Kidney (tissue), 14 donors: ENCODE results near the gene PLEKHO2. TPM values are rescaled to one million over a fixed set of nuclear protein-coding genes. Genes with fewer than 3 reads are reported as not detected.
A peak's percentile ranks its signal among the peaks of the same experiment; 100 is the strongest.

Source experiments
- DNase-seq, 5 donors: peaks; one replicate each; pipeline ENCODE4 v3.0.0-alpha.2; 2013 to 2020
- FAIRE-seq: peaks from 2 replicates; lab custom pipeline; 2012; peaks lifted over from hg19 to GRCh38; lab: Jason Lieb, UNC
- H3K27ac ChIP-seq, 2 donors: one replicate each; pipeline ENCODE4 v1.7.0; 2013; ENCODE audit warnings: low read depth in 2 of 2, low read length in 2 of 2, inconsistent platforms in 1 of 2
- H3K27me3 ChIP-seq: one replicate; pipeline ENCODE4 v1.7.1; 2013; ENCODE audit warnings: low read length, inconsistent platforms; ENCODE audit not compliant: control insufficient read depth, insufficient read depth
- H3K36me3 ChIP-seq, 3 donors: one replicate each; pipeline versions ENCODE4 v1.7.0 to v1.7.1; 2013; ENCODE audit warnings: low read length in 3 of 3, control low read depth in 1 of 3, inconsistent platforms in 1 of 3; ENCODE audit not compliant: insufficient read depth in 3 of 3, control insufficient read depth in 2 of 3
- H3K4me1 ChIP-seq, 3 donors: one replicate each; pipeline versions ENCODE4 v1.7.0 to v1.7.1; 2013; ENCODE audit warnings: low read length in 3 of 3, inconsistent platforms in 1 of 3, low read depth in 1 of 3; ENCODE audit not compliant: control insufficient read depth in 2 of 3, insufficient read depth in 2 of 3
- H3K4me3 ChIP-seq, 3 donors: one replicate each; pipeline versions ENCODE4 v1.7.0 to v1.8.1; 2013; ENCODE audit warnings: low read length in 3 of 3, control low read depth in 1 of 3, inconsistent platforms in 1 of 3
- H3K9ac ChIP-seq, 3 donors: one replicate each; pipeline versions ENCODE4 v1.7.0 to v1.7.1; 2013; ENCODE audit warnings: low read length in 3 of 3, control low read depth in 1 of 3, inconsistent platforms in 1 of 3
- H3K9me3 ChIP-seq, 3 donors: one replicate each; pipeline versions ENCODE4 v1.7.0 to v1.7.1; 2013; ENCODE audit warnings: low read length in 3 of 3, control low read depth in 1 of 3, inconsistent platforms in 1 of 3; ENCODE audit not compliant: control insufficient read depth in 2 of 3, insufficient read depth in 1 of 3
- intact Hi-C: fragments of 100-400 bp; cut with DNase I; formaldehyde crosslinking; loops from one replicate; pipeline ENCODE4 v1.11.1; 2022
- polyA plus RNA-seq: library from polyadenylated mRNA; stranded (reverse); fragments of 350-450 nt; fragmentation: Illumina TruSeq; extraction: RNeasy Lipid Tissue Mini Kit (QIAGEN cat#74804); gene quantifications from one replicate; pipeline ENCODE4 v1.2.3, GENCODE V29; 2014; ENCODE audit warnings: low read depth, low replicate concordance; ENCODE audit not compliant: insufficient read depth
- total RNA-seq: library from RNA; stranded (reverse); fragmentation: NEBNext Ultra II Directional; extraction: Animal tissue kit (Norgen Biotek cat#: 25700); gene quantifications from one replicate; pipeline ENCODE4 v1.2.1, GENCODE V29; 2021
- TF ChIP-seq, protein P1 (sequence below): IDR thresholded peaks from 3 replicates; pipeline ENCODE4 v1.5.1; 2012; ENCODE audit warnings: mild to moderate bottlenecking, moderate library complexity, borderline replicate concordance; ENCODE audit not compliant: insufficient read depth; ENCODE audit errors: extremely low read depth
- donor health status: control.
- donor health status: control.
- donor health status: control.
- donor health status: control.
- donor health status: control.
- donor health status: DM: yes; HTN: yes; CAD: no.
- donor health status: Normal renal cell carcinoma (clear cell type).

Gene PLEKHO2
- total and polyA plus RNA-seq, 2 donors from 2014 or later: 12.0 to 48.6 TPM

DNA sequence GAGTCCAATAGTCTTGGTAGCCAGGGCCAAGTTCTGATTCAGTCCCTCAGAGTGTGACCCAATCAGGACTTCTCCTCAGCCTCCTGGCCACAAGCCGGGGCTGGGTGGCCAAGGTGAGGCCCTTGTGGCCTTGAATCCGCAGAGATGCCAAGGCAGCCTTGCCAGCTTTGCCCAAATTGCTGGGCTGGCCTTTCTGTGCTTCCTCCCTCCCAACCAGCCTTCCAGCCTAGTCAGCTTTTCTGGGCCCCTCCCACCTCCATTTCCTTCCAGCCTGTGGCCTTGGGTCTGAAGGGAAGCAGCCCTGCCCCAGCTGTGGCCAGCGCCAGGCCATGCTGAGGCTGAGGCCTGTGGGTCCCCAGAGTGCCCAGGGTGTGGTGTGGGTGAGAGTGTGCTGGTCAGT, 35.7 kb downstream of the PLEKHO2 start:
- Histone ChIP-seq H3K27me3 (no peaks in the 10 kb centered on the region), H3K9ac (peak overlapping the region in 1 of 3 donors; percentile 34), H3K27ac (peak overlapping the region; percentile 43 to 86), H3K36me3 (no peaks in the 10 kb centered on the region), H3K4me1 (peaks cover 0 to 8% (median 7%) of the 10 kb centered on the region in 3 donors), H3K9me3 (no peaks in the 10 kb centered on the region), H3K4me3 (no peak overlapping the region)
- FAIRE-seq (no peak), DNase-seq (peak in 2 of 5 donors; percentile 64 to 88)
- intact Hi-C loops: no loop called here
- TF ChIP-seq, protein P1, sequence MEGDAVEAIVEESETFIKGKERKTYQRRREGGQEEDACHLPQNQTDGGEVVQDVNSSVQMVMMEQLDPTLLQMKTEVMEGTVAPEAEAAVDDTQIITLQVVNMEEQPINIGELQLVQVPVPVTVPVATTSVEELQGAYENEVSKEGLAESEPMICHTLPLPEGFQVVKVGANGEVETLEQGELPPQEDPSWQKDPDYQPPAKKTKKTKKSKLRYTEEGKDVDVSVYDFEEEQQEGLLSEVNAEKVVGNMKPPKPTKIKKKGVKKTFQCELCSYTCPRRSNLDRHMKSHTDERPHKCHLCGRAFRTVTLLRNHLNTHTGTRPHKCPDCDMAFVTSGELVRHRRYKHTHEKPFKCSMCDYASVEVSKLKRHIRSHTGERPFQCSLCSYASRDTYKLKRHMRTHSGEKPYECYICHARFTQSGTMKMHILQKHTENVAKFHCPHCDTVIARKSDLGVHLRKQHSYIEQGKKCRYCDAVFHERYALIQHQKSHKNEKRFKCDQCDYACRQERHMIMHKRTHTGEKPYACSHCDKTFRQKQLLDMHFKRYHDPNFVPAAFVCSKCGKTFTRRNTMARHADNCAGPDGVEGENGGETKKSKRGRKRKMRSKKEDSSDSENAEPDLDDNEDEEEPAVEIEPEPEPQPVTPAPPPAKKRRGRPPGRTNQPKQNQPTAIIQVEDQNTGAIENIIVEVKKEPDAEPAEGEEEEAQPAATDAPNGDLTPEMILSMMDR: no peak

DNA sequence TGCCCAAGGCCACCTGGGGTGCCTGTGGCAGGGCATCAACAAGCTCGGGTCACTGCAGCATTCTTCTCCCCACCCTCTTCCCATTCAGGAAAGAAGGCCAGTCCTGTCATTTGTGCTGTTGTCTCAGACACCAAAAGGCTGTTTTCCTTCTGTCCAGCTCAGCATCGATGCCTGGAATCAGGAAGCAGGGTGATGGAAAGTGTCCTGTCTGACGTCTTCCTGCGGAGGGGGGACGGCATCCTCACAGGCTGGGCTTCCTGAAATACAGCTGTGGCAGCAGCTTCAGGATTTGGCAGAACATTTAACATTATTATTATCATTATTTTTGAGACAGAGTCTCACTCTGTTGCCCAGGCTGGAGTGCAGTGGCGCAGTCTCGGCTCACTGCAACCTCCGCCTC, 37.0 kb downstream of the PLEKHO2 start:
- TF ChIP-seq, protein P1: no peak
- intact Hi-C loops: no loop called here
- peak overlapping the region; percentile 43 to 86 for H3K27ac ChIP-seq
- H3K9ac ChIP-seq: no peak overlapping the region
- peaks cover 0 to 11% (median 8%) of the 10 kb centered on the region in 3 donors for H3K4me1 ChIP-seq
- H3K4me3 ChIP-seq: no peak overlapping the region
- H3K36me3 ChIP-seq: no peaks in the 10 kb centered on the region
- H3K9me3 ChIP-seq: no peaks in the 10 kb centered on the region
- no peak for FAIRE-seq
- H3K27me3 ChIP-seq: no peaks in the 10 kb centered on the region
- DNase-seq: peak in 3 of 5 donors; percentile 28 to 77 (median 62)

DNA sequence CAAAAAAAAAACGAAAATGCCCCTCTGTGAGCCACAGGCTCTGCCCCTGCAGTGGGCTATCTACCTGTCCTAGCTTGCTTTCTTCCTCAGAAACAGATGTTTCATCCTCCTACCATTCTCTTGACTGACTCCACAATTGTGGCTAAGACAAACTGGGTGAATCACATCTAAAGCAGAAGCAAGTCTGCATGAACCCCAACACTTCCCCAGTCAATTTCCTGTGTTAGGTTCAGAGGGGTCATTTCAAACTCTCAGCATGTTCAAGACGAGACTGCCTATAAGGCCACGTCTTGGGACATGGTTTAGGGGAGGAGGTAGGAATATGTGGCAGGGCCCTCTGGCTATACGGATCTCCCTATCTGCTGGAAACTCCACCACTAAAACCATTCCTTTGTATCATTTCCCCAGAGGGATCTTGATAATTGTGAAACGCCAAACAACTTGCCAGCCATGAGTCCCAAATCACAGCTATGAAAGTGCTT, 41.4 kb downstream of the PLEKHO2 start:
- H3K4me3 ChIP-seq: no peak overlapping the region
- peak overlapping the region in 1 of 2 donors; percentile 75 for H3K27ac ChIP-seq
- DNase-seq (no peak), FAIRE-seq (no peak)
- no peaks in the 10 kb centered on the region for H3K36me3 ChIP-seq
- intact Hi-C loops: no loop called here
- no peak overlapping the region for H3K9ac ChIP-seq
- TF ChIP-seq, protein P1: no peak
- H3K27me3 ChIP-seq: no peaks in the 10 kb centered on the region
- no peaks in the 10 kb centered on the region for H3K9me3 ChIP-seq
- H3K4me1 ChIP-seq: peaks cover 0 to 10% (median 9%) of the 10 kb centered on the region in 3 donors
